Left lung (tissue), 10 donors: ENCODE data around the gene TXNDC8. TPM values are rescaled to one million over a fixed set of nuclear protein-coding genes. Genes with fewer than 3 reads are reported as not detected.

Experiments used
- ATAC-seq: fragments of 200-7000 bp; cut with Tn5 transposase; one replicate; pipeline ENCODE4 v1.9.1; 2020; ENCODE audit warnings: moderate library complexity
- DNase-seq, 4 donors: peaks; one replicate each; pipeline ENCODE4 v3.0.0-alpha.2; 2013 to 2020
- H3K27ac ChIP-seq, 2 donors: fragments of 200-600 bp; sonication (generic) in 1 of 2; one replicate each; pipeline versions ENCODE4 v1.5.0 to v1.8.0; 2020 to 2021
- H3K27me3 ChIP-seq, 2 donors: fragments of 200-600 bp; sonication (generic) in 1 of 2; one replicate each; pipeline versions ENCODE4 v1.5.0 to v1.8.0; 2020 to 2021
- H3K36me3 ChIP-seq, 2 donors: fragments of 200-600 bp; sonication (generic) in 1 of 2; one replicate each; pipeline versions ENCODE4 v1.5.0 to v1.8.0; 2020 to 2021
- H3K4me1 ChIP-seq, 2 donors: fragments of 200-600 bp; one replicate each; pipeline ENCODE4 v1.8.0; 2021
- H3K4me3 ChIP-seq, 2 donors: fragments of 200-600 bp; sonication (generic) in 1 of 2; one replicate each; pipeline versions ENCODE4 v1.5.0 to v1.8.0; 2020 to 2021; ENCODE audit warnings: mild to moderate bottlenecking in 1 of 2
- H3K9me3 ChIP-seq, 2 donors: fragments of 200-600 bp; sonication (generic) in 1 of 2; one replicate each; pipeline versions ENCODE4 v1.5.0 to v1.8.0; 2020 to 2021
- intact Hi-C, 2 donors: fragments of 100-400 bp; cut with DNase I; formaldehyde crosslinking; loops; one replicate each; pipeline versions ENCODE4 v1.11.2 to v1.14.2; 2022
- polyA plus RNA-seq, 6 donors: library from polyadenylated mRNA; unstranded; fragments of 120-200 nt; gene quantifications; one replicate each; pipeline ENCODE4 v1.2.1, GENCODE V29; 2013; ENCODE audit not compliant: insufficient read length in 6 of 6
- total RNA-seq, 2 donors: library from RNA; stranded (reverse); fragmentation: NEBNext Ultra II Directional; extraction: Animal tissue kit (Norgen Biotek cat#: 25700); gene quantifications; one replicate each; pipeline ENCODE4 v1.2.1, GENCODE V29; 2021
- TF ChIP-seq, protein P1 (sequence below), 2 donors: fragments of 200-600 bp; sonication (generic) in 1 of 2; IDR thresholded peaks; one replicate each; pipeline versions ENCODE4 v1.5.0 to v1.8.0; 2021; ENCODE audit warnings: antibody characterized with exemption in 2 of 2
- donor health status: DM: no; HTN: yes; CAD: no.
- donor health status: DM: no; HTN: no; CAD: no.

TXNDC8 gene
- total and polyA plus RNA-seq, 8 donors = not detected

- peaks cover 16 to 61% of the 10 kb centered on the region in 2 donors for H3K4me1 ChIP-seq
- H3K9me3 ChIP-seq = no peaks in the 10 kb centered on the region
- TF ChIP-seq, protein P1, sequence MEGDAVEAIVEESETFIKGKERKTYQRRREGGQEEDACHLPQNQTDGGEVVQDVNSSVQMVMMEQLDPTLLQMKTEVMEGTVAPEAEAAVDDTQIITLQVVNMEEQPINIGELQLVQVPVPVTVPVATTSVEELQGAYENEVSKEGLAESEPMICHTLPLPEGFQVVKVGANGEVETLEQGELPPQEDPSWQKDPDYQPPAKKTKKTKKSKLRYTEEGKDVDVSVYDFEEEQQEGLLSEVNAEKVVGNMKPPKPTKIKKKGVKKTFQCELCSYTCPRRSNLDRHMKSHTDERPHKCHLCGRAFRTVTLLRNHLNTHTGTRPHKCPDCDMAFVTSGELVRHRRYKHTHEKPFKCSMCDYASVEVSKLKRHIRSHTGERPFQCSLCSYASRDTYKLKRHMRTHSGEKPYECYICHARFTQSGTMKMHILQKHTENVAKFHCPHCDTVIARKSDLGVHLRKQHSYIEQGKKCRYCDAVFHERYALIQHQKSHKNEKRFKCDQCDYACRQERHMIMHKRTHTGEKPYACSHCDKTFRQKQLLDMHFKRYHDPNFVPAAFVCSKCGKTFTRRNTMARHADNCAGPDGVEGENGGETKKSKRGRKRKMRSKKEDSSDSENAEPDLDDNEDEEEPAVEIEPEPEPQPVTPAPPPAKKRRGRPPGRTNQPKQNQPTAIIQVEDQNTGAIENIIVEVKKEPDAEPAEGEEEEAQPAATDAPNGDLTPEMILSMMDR (IDR thresholded peaks at IDR 0.05) = no peak
- DNase-seq (peak; percentile 52 to 92 (median 70)), ATAC-seq (peak; percentile 62)
- H3K27ac ChIP-seq = peak overlapping the region; percentile 91 to 93
- peaks cover 0 to 4% of the 10 kb centered on the region in 2 donors for H3K36me3 ChIP-seq
- peak overlapping the region; percentile 75 to 90 for H3K4me3 ChIP-seq
- intact Hi-C loops = no loop called here
- no peaks in the 10 kb centered on the region for H3K27me3 ChIP-seq
These were observed 81.9 kb downstream of the TXNDC8 start for GRCh38 chr9:110255463-110256379.

- no peaks in the 10 kb centered on the region for H3K9me3 ChIP-seq
- DNase-seq (peak in 2 of 4 donors; percentile 28 to 75), ATAC-seq (no peak)
- H3K27ac ChIP-seq = peak overlapping the region; percentile 91 to 93
- H3K4me3 ChIP-seq = peak overlapping the region; percentile 75 to 90
- peaks cover 16 to 61% of the 10 kb centered on the region in 2 donors for H3K4me1 ChIP-seq
- TF ChIP-seq, protein P1 (IDR thresholded peaks at IDR 0.05) = no peak
- peaks cover 0 to 10% of the 10 kb centered on the region in 2 donors for H3K36me3 ChIP-seq
- intact Hi-C loops = no loop called here
- no peaks in the 10 kb centered on the region for H3K27me3 ChIP-seq
These were observed 82.6 kb downstream of the TXNDC8 start for GRCh38 chr9:110255034-110255462.

DNA sequence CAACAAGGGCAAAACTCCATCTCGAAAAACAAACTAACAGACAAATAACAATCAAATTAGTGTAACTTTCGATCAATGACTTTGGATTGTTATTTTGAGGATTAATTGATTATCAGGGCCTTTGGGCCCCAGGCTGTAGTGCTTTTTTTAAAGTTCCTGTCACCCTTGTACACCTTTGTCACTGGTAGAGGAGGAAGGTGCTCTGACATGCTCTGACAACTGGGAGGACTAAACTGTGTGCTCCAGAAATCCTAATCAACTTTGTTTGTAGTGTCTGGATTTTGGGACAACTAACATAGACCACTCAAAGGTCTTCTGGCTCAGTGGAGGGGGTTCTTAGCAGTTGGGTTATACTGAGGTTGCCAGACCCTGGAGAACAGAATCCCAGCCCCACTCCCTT lies 83.2 kb downstream of the TXNDC8 start:
- DNase-seq (no peak), ATAC-seq (no peak)
- TF ChIP-seq, protein P1 (IDR thresholded peaks at IDR 0.05) = no peak
- peak overlapping the region; percentile 75 to 90 for H3K4me3 ChIP-seq
- H3K27me3 ChIP-seq = no peaks in the 10 kb centered on the region
- H3K27ac ChIP-seq = peak overlapping the region; percentile 91 to 93
- H3K36me3 ChIP-seq = peaks cover 0 to 16% of the 10 kb centered on the region in 2 donors
- intact Hi-C loops = no loop called here
- peaks cover 16 to 63% of the 10 kb centered on the region in 2 donors for H3K4me1 ChIP-seq
- no peaks in the 10 kb centered on the region for H3K9me3 ChIP-seq

Other genes with a start within 250 kb of the TXNDC8 start
- gene C9orf152, start 129.7 kb downstream of the TXNDC8 start, total RNA-seq = 10 to 100 TPM; 12.5 to 19.5 TPM
- gene C9orf152, start 129.7 kb downstream of the TXNDC8 start, polyA plus RNA-seq = 10 to 100 TPM in 2 of 6 donors, 1 to 10 TPM in 4; 6.7 to 14.1 (median 8.4) TPM
- gene TXN, start 81.4 kb downstream of the TXNDC8 start, total RNA-seq = 100 to 1,000 TPM; 199 to 308 TPM
- 100 to 1,000 TPM; 148 to 164 (median 149) TPM for gene TXN, start 81.4 kb downstream of the TXNDC8 start, polyA plus RNA-seq
- gene SVEP1, start 241.9 kb upstream of the TXNDC8 start, total RNA-seq = 10 to 100 TPM; 24.2 to 36.2 TPM
- gene SVEP1, start 241.9 kb upstream of the TXNDC8 start, polyA plus RNA-seq = 10 to 100 TPM; 21.7 to 34.4 (median 27.7) TPM